ENCODE measurements around the gene BLTP3A. TPM values are rescaled to one million over a fixed set of nuclear protein-coding genes. Genes with fewer than 3 reads are reported as not detected.
"Not testable (repeated sequence)": the region's sequence is repeated elsewhere in the genome, so short reads cannot be mapped to it uniquely, and the experiment has no call there.

The BLTP3A gene
- total and polyA plus RNA-seq, 11 donors: 4.1 to 36.8 (median 22.0) TPM

- ATAC-seq (no peak), DNase-seq (no peak)
- Histone ChIP-seq H3K4me1 (no peaks in the 10 kb centered on the region), H3K27ac (no peak overlapping the region), H3K27me3 (no peaks in the 10 kb centered on the region), H3K4me3 (no peak overlapping the region), H3K9me3 (no peaks in the 10 kb centered on the region), H3K36me3 (no peaks in the 10 kb centered on the region)
- intact Hi-C loops (cut with DNase I): no loop called here
- 75 to 88% (median 80%) methylated on average over 10 of the region's 10 CpGs for WGBS, 4 donors
- TF ChIP-seq POLR2A (IDR thresholded peaks at IDR 0.05) (no peak), CTCF (IDR thresholded peaks at IDR 0.05) (no peak)
Observed at GRCh38 chr6:34745277-34746103, 46.4 kb upstream of the BLTP3A start.

GRCh38 chr6:34746104-34746846 is 45.6 kb upstream of the BLTP3A start:
- Histone ChIP-seq H3K27ac (no peak overlapping the region), H3K36me3 (no peaks in the 10 kb centered on the region), H3K4me3 (no peak overlapping the region), H3K4me1 (no peaks in the 10 kb centered on the region), H3K27me3 (no peaks in the 10 kb centered on the region), H3K9me3 (no peaks in the 10 kb centered on the region)
- intact Hi-C loops (cut with DNase I): no loop called here
- WGBS, 4 donors: 77 to 84% (median 80%) methylated on average over 6 of the region's 6 CpGs
- no peak for ATAC-seq
- TF ChIP-seq CTCF (IDR thresholded peaks at IDR 0.05) (no peak), POLR2A (IDR thresholded peaks at IDR 0.05) (no peak)
- DNase-seq: no peak

DNA sequence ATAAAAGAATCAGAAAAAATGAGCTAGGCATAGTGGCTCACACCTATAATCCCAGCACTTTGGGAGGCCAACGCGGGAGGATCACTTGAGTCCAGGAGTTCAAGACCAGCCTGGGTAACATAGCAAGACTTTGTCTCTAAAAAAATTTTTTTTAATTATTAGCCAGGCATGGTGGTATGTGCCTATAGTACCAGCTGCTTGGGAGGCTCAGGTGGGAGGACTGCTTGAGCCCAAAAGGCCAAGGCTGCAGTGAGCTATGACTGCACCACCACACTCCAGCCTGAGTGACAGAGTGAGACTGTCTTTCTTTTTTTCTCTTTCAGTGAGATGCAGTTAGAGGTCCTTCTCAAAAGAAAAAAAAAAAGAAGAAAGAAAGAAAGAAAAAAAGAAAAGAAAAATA is 43.1 kb upstream of the BLTP3A start:
- intact Hi-C loops (cut with DNase I): no loop called here
- no peak overlapping the region for H3K4me3 ChIP-seq
- H3K4me1 ChIP-seq: no peaks in the 10 kb centered on the region
- WGBS, 4 donors: 83 to 98% (median 90%) methylated on average over 2 of the region's 2 CpGs
- H3K36me3 ChIP-seq: no peaks in the 10 kb centered on the region
- DNase-seq: no peak
- H3K9me3 ChIP-seq: no peaks in the 10 kb centered on the region
- H3K27ac ChIP-seq: no peak overlapping the region
- no peaks in the 10 kb centered on the region for H3K27me3 ChIP-seq
- no peak for ATAC-seq
- TF ChIP-seq CTCF (IDR thresholded peaks at IDR 0.05): no peak
- TF ChIP-seq POLR2A (IDR thresholded peaks at IDR 0.05): no peak

DNA sequence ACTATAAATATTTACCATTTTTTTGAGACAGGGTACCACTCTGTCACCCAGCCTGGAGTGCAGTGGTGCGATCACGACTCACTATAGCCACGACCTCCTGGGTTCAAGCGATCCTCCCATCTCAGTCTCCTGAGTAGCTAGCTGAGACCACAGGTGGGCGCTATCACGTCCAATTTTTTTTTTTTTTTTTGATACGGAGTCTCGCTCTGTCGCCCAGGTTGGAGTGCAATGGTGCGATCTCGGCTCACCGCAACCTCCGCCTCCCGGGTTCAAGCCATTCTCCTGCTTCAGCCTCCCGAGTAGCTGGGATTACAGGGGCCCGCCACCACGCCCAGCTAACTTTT is 35.4 kb upstream of the BLTP3A start:
- not testable (repeated sequence) for H3K27me3 ChIP-seq, H3K9me3 ChIP-seq
- DNase-seq (peak in 2 of 5 donors; percentile 11 to 31), ATAC-seq (peak in 2 of 4 donors; percentile 4 to 12)
- 18 to 38% (median 31%) methylated on average over 17 of the region's 17 CpGs for WGBS, 4 donors
- peak in 11 of 12 donors; percentile 10 to 40 (median 27) for TF ChIP-seq CTCF (IDR thresholded peaks at IDR 0.05)
- Histone ChIP-seq H3K27ac (peak overlapping the region; percentile 81 to 99 (median 91)), H3K4me1 (peaks cover 0 to 34% (median 24%) of the 10 kb centered on the region in 12 donors), H3K4me3 (peak overlapping the region; percentile 36 to 92 (median 74)), H3K36me3 (peaks cover 0 to 13% (median 0%) of the 10 kb centered on the region in 9 donors)
- intact Hi-C loops (cut with DNase I): loop anchor here in 8 of 10 donors (2.0 to 10.0 kb wide), 8 partner anchors 36 to 292 kb away; partner anchors contain the start of genes ILRUN (in 7 of the 8), BLTP3A (in 3 of the 8), ANKS1A (in 2 of the 8) and TAF11 (in 2 of the 8)
